Measurements from ENCODE around the gene OTOG. TPM values are rescaled to one million over a fixed set of nuclear protein-coding genes. Genes with fewer than 3 reads are reported as not detected.

The OTOG gene
- total RNA-seq, 1 experiment from 2014 or later, result 0.35 TPM

DNA sequence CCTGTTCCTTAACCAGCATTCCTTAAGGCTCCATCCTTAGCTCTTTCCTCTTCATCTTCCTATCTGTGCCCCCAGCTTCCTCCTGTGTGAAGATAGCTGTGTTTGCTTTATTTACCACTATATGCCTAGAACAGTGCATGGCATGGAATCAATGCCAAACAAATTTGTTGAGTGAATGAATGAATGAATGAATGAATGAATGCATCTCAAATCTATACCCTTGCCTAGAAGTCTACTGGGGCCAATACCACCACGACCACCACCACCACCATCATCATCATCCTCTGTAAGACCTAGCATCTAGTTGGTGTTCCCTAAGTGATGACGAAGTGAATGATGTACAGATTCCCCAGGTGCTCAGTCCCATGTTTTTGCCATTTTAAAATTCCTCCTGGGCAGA is 819 bp upstream of the OTOG start:
- H3K9me3 ChIP-seq (ENCODE audit: control insufficient read depth, low read depth, low read length), result no peaks in the 10 kb centered on the region
- no peaks in the 10 kb centered on the region; the same call in 1 of the 2 replicates for H3K4me1 ChIP-seq (ENCODE audit: insufficient read depth, low read length)
- H2BK5ac ChIP-seq (ENCODE audit: insufficient read length, low read length), result no peak overlapping the region
- H2BK120ac ChIP-seq (ENCODE audit: low read depth, low read length, poor library complexity, severe bottlenecking), result no peak overlapping the region
- no peak overlapping the region for H2AK5ac ChIP-seq (ENCODE audit: insufficient read length, low read length)
- TF ChIP-seq, protein P1, sequence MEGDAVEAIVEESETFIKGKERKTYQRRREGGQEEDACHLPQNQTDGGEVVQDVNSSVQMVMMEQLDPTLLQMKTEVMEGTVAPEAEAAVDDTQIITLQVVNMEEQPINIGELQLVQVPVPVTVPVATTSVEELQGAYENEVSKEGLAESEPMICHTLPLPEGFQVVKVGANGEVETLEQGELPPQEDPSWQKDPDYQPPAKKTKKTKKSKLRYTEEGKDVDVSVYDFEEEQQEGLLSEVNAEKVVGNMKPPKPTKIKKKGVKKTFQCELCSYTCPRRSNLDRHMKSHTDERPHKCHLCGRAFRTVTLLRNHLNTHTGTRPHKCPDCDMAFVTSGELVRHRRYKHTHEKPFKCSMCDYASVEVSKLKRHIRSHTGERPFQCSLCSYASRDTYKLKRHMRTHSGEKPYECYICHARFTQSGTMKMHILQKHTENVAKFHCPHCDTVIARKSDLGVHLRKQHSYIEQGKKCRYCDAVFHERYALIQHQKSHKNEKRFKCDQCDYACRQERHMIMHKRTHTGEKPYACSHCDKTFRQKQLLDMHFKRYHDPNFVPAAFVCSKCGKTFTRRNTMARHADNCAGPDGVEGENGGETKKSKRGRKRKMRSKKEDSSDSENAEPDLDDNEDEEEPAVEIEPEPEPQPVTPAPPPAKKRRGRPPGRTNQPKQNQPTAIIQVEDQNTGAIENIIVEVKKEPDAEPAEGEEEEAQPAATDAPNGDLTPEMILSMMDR (conservative IDR thresholded peaks at IDR 0.05), result no peak
- no peak overlapping the region for H4K8ac ChIP-seq (replicated peaks; ENCODE audit: insufficient read length, low read depth, low read length)
- Mint-ChIP-seq H3K27me3 (ENCODE audit: low read depth) (peaks cover 38% of the 10 kb centered on the region), H3K27ac (no peak overlapping the region), H3K36me3 (ENCODE audit: insufficient read depth in 1 of 3, low read depth in 3 of 3) (no peaks in the 10 kb centered on the region; a peak in 1 of 7 replicates), H3K4me3 (no peak overlapping the region), H3K4me1 (peaks cover 32 to 50% of the 10 kb centered on the region in 2 experiments), H3K9me3 (no peaks in the 10 kb centered on the region; a peak in 1 of 5 replicates)
- H3K18ac ChIP-seq (ENCODE audit: insufficient read length, low read depth, low read length), result no peak overlapping the region
- no peak overlapping the region for H4K5ac ChIP-seq (ENCODE audit: insufficient read length, low read depth, low read length)
- no peaks in the 10 kb centered on the region for H4K20me1 ChIP-seq (ENCODE audit: control insufficient read depth, insufficient read depth, insufficient read length)
- H3K9ac ChIP-seq (ENCODE audit: extremely low read depth, insufficient read length, low read length), result no peak overlapping the region
- H3K23ac ChIP-seq (ENCODE audit: insufficient read length, low read depth, low read length), result no peak overlapping the region
- no peak overlapping the region for H2BK12ac ChIP-seq (ENCODE audit: insufficient read length, low read depth, low read length)
- H3K79me2 ChIP-seq (ENCODE audit: insufficient read depth, low read length), result no peaks in the 10 kb centered on the region
- no peak overlapping the region for H3K56ac ChIP-seq (ENCODE audit: insufficient read length, low read depth, low read length)
- no peak overlapping the region for H3K4ac ChIP-seq (ENCODE audit: low read depth, low read length)
- H4K91ac ChIP-seq (ENCODE audit: insufficient read length, low read depth, low read length), result no peak overlapping the region
- no peak overlapping the region for H3K4me2 ChIP-seq (ENCODE audit: insufficient read depth, insufficient read length, low read length)
- WGBS (ENCODE audit: extremely low coverage, insufficient read length, low lambda C conversion rate), result no CpG with 5 or more reads among the region's 2 CpGs
- no peak overlapping the region for H2BK15ac ChIP-seq (ENCODE audit: low read depth, low read length)
- H2BK20ac ChIP-seq (ENCODE audit: low read depth, low read length, poor library complexity, severe bottlenecking), result no peak overlapping the region
- no peak overlapping the region for H3T11ph ChIP-seq (ENCODE audit: low read length)
- no peak overlapping the region for H3K27ac ChIP-seq (ENCODE audit: insufficient read length, low read depth, low read length)
- no peak overlapping the region for H2AFZ ChIP-seq (ENCODE audit: low read length)
- H3K23me2 ChIP-seq (ENCODE audit: insufficient read length, low read depth, low read length, poor library complexity, severe bottlenecking), result peaks cover 5% of the 10 kb centered on the region
- DNase-seq, result no peak
- H3K14ac ChIP-seq (ENCODE audit: insufficient read depth, low read length), result no peak overlapping the region
- H3K27me3 ChIP-seq (ENCODE audit: insufficient read depth, low read length), result no peaks in the 10 kb centered on the region
- H3K79me1 ChIP-seq (ENCODE audit: insufficient read depth, low read depth, low read length, poor library complexity, severe bottlenecking), result no peaks in the 10 kb centered on the region
